ENCODE data around the gene PMPCA.
"Not testable (repeated sequence)": the region's sequence is repeated elsewhere in the genome, so short reads cannot be mapped to it uniquely, and the experiment has no call there.

PMPCA gene

GRCh38 chr9:136423432-136424146 is 13.1 kb downstream of the PMPCA start:
- TF ChIP-seq SP1 (IDR thresholded peaks at IDR 0.05) (no peak), LEF1 (IDR thresholded peaks at IDR 0.05; ENCODE audit: borderline replicate concordance) (no peak), FOXK2 (IDR thresholded peaks at IDR 0.05) (no peak), SUZ12 (IDR thresholded peaks at IDR 0.05) (no peak), L3MBTL2 (conservative IDR thresholded peaks at IDR 0.05) (no peak), TARDBP (IDR thresholded peaks at IDR 0.05) (no peak), PKNOX1 (IDR thresholded peaks at IDR 0.05) (no peak), ELF4 (IDR thresholded peaks at IDR 0.05) (no peak), HDGF (IDR thresholded peaks at IDR 0.05; ENCODE audit: borderline replicate concordance) (no peak), NFRKB (IDR thresholded peaks at IDR 0.05) (no peak), FOXA1 (IDR thresholded peaks at IDR 0.05) (no peak), ZNF384 (IDR thresholded peaks at IDR 0.05) (no peak), FOXM1 (IDR thresholded peaks at IDR 0.05; ENCODE audit: borderline replicate concordance) (no peak), ARNT (IDR thresholded peaks at IDR 0.05) (no peak), CTBP1 (IDR thresholded peaks at IDR 0.05; ENCODE audit: borderline replicate concordance) (no peak), BHLHE40 (IDR thresholded peaks at IDR 0.05; ENCODE audit: borderline replicate concordance) (no peak)
- no peak for DNase-seq (ENCODE audit: extremely low spot score)
- ChIA-PET CTCF (no interaction called here), POLR2A (interaction anchor here (1.4 kb wide), 1 partner anchor 13 kb away, joined by 3 read pairs; no protein-coding TSS in a partner anchor)

- DNase-seq (ENCODE audit: extremely low spot score): no peak
- CTCF ChIA-PET: no interaction called here
- no peak for TF ChIP-seq FOXM1 (IDR thresholded peaks at IDR 0.05; ENCODE audit: borderline replicate concordance)
- TF ChIP-seq SUZ12 (IDR thresholded peaks at IDR 0.05): no peak
- no peak for TF ChIP-seq NFRKB (IDR thresholded peaks at IDR 0.05)
- no peak for TF ChIP-seq FOXA1 (IDR thresholded peaks at IDR 0.05)
- no peak for TF ChIP-seq TARDBP (IDR thresholded peaks at IDR 0.05)
- TF ChIP-seq LEF1 (IDR thresholded peaks at IDR 0.05; ENCODE audit: borderline replicate concordance): no peak
- TF ChIP-seq HDGF (IDR thresholded peaks at IDR 0.05; ENCODE audit: borderline replicate concordance): no peak
- no peak for TF ChIP-seq ARNT (IDR thresholded peaks at IDR 0.05)
- POLR2A ChIA-PET: no interaction called here
Observed at GRCh38 chr9:136424750-136425362, 14.4 kb downstream of the PMPCA start.

- POLR2A ChIA-PET; CTCF ChIA-PET; DNase-seq (ENCODE audit: extremely low spot score): not testable (repeated sequence)
Observed at GRCh38 chr9:136425367-136425766, 14.9 kb downstream of the PMPCA start.

GRCh38 chr9:136426787-136427186 is 16.3 kb downstream of the PMPCA start:
- DNase-seq (ENCODE audit: extremely low spot score): no peak
- no peak for TF ChIP-seq PKNOX1 (IDR thresholded peaks at IDR 0.05)
- TF ChIP-seq ELF4 (IDR thresholded peaks at IDR 0.05): no peak
- no peak for TF ChIP-seq BHLHE40 (IDR thresholded peaks at IDR 0.05; ENCODE audit: borderline replicate concordance)
- no peak for TF ChIP-seq TARDBP (IDR thresholded peaks at IDR 0.05)
- TF ChIP-seq HDGF (IDR thresholded peaks at IDR 0.05; ENCODE audit: borderline replicate concordance): no peak
- no peak for TF ChIP-seq ZNF384 (IDR thresholded peaks at IDR 0.05)
- TF ChIP-seq FOXM1 (IDR thresholded peaks at IDR 0.05; ENCODE audit: borderline replicate concordance): no peak
- TF ChIP-seq CTBP1 (IDR thresholded peaks at IDR 0.05; ENCODE audit: borderline replicate concordance): no peak
- no peak for TF ChIP-seq FOXK2 (IDR thresholded peaks at IDR 0.05)
- no peak for TF ChIP-seq FOXA1 (IDR thresholded peaks at IDR 0.05)
- no peak for TF ChIP-seq NFRKB (IDR thresholded peaks at IDR 0.05)
- no peak for TF ChIP-seq LEF1 (IDR thresholded peaks at IDR 0.05; ENCODE audit: borderline replicate concordance)
- TF ChIP-seq ARNT (IDR thresholded peaks at IDR 0.05): no peak
- TF ChIP-seq SP1 (IDR thresholded peaks at IDR 0.05): no peak
- TF ChIP-seq SUZ12 (IDR thresholded peaks at IDR 0.05): no peak
- no peak for TF ChIP-seq L3MBTL2 (conservative IDR thresholded peaks at IDR 0.05)
- CTCF ChIA-PET: no interaction called here
- POLR2A ChIA-PET: no interaction called here

GRCh38 chr9:136429075-136429628 is 18.7 kb downstream of the PMPCA start:
- ChIA-PET CTCF (no interaction called here), POLR2A (no interaction called here)
- TF ChIP-seq SUZ12 (IDR thresholded peaks at IDR 0.05) (no peak), FOXK2 (IDR thresholded peaks at IDR 0.05) (no peak), HDGF (IDR thresholded peaks at IDR 0.05; ENCODE audit: borderline replicate concordance) (no peak), FOXM1 (IDR thresholded peaks at IDR 0.05; ENCODE audit: borderline replicate concordance) (no peak), ARNT (IDR thresholded peaks at IDR 0.05) (no peak), BHLHE40 (IDR thresholded peaks at IDR 0.05; ENCODE audit: borderline replicate concordance) (no peak)
- DNase-seq (ENCODE audit: extremely low spot score): no peak

GRCh38 chr9:136429683-136430491 is 19.4 kb downstream of the PMPCA start:
- POLR2A ChIA-PET: no interaction called here
- no peak for DNase-seq (ENCODE audit: extremely low spot score)
- TF ChIP-seq ARNT (IDR thresholded peaks at IDR 0.05): no peak
- no peak for TF ChIP-seq FOXK2 (IDR thresholded peaks at IDR 0.05)
- no peak for TF ChIP-seq NFRKB (IDR thresholded peaks at IDR 0.05)
- TF ChIP-seq CTBP1 (IDR thresholded peaks at IDR 0.05; ENCODE audit: borderline replicate concordance): no peak
- no peak for TF ChIP-seq SP1 (IDR thresholded peaks at IDR 0.05)
- no peak for TF ChIP-seq ZNF384 (IDR thresholded peaks at IDR 0.05)
- TF ChIP-seq TARDBP (IDR thresholded peaks at IDR 0.05): no peak
- TF ChIP-seq BHLHE40 (IDR thresholded peaks at IDR 0.05; ENCODE audit: borderline replicate concordance): no peak
- no peak for TF ChIP-seq HDGF (IDR thresholded peaks at IDR 0.05; ENCODE audit: borderline replicate concordance)
- no peak for TF ChIP-seq SUZ12 (IDR thresholded peaks at IDR 0.05)
- TF ChIP-seq LEF1 (IDR thresholded peaks at IDR 0.05; ENCODE audit: borderline replicate concordance): no peak
- no peak for TF ChIP-seq L3MBTL2 (conservative IDR thresholded peaks at IDR 0.05)
- no peak for TF ChIP-seq ELF4 (IDR thresholded peaks at IDR 0.05)
- TF ChIP-seq FOXM1 (IDR thresholded peaks at IDR 0.05; ENCODE audit: borderline replicate concordance): no peak
- no peak for TF ChIP-seq PKNOX1 (IDR thresholded peaks at IDR 0.05)
- TF ChIP-seq FOXA1 (IDR thresholded peaks at IDR 0.05): no peak
- CTCF ChIA-PET: no interaction called here

All from HEK293T (cell line).